Measurements from ENCODE around the gene SSH2.
"Not testable (repeated sequence)": the region's sequence is repeated elsewhere in the genome, so short reads cannot be mapped to it uniquely, and the experiment has no call there.

SSH2 gene

GRCh38 chr17:29652976-29653375, 277.1 kb downstream of the SSH2 start:
- DNase-seq: no peak

- not testable (repeated sequence) for DNase-seq
Observed at GRCh38 chr17:29651913-29652312, 278.1 kb downstream of the SSH2 start.

GRCh38 chr17:29650396-29650795, 279.6 kb downstream of the SSH2 start:
- no peak for DNase-seq

GRCh38 chr17:29649359-29649758, 280.7 kb downstream of the SSH2 start:
- no peak for DNase-seq

- no peak for DNase-seq
Observed at GRCh38 chr17:29648005-29648404, 282.0 kb downstream of the SSH2 start.

GRCh38 chr17:29645515-29646051, 284.4 kb downstream of the SSH2 start:
- DNase-seq: no peak

GRCh38 chr17:29643817-29644160, 286.2 kb downstream of the SSH2 start:
- DNase-seq: no peak

GRCh38 chr17:29642171-29642611, 287.8 kb downstream of the SSH2 start:
- DNase-seq: no peak

GRCh38 chr17:29640981-29641642, 288.9 kb downstream of the SSH2 start:
- DNase-seq: no peak

- no peak for DNase-seq
Observed at GRCh38 chr17:29640413-29640812, 289.6 kb downstream of the SSH2 start.

GRCh38 chr17:29633886-29634285, 296.1 kb downstream of the SSH2 start:
- no peak for DNase-seq

GRCh38 chr17:29630630-29631193, 299.3 kb downstream of the SSH2 start:
- no peak for DNase-seq

- no peak for DNase-seq
Observed at GRCh38 chr17:29629839-29630238, 300.2 kb downstream of the SSH2 start.

- DNase-seq: no peak
Observed at GRCh38 chr17:29628644-29629043, 301.4 kb downstream of the SSH2 start.

- DNase-seq: no peak
Observed at GRCh38 chr17:29627951-29628350, 302.1 kb downstream of the SSH2 start.

GRCh38 chr17:29625037-29625750, 304.8 kb downstream of the SSH2 start:
- no peak for DNase-seq

- no peak for DNase-seq
Observed at GRCh38 chr17:29624586-29624985, 305.4 kb downstream of the SSH2 start.

- no peak for DNase-seq
Observed at GRCh38 chr17:29623283-29623647, 306.8 kb downstream of the SSH2 start.

- peak; percentile 32 for DNase-seq
Observed at GRCh38 chr17:29622337-29623282, 307.4 kb downstream of the SSH2 start, which contains the start of gene CORO6. CORO6 (minus strand) TSS chr17:29622912; CDS start chr17:29621421, 1,491 bp downstream.

- DNase-seq: no peak
Observed at GRCh38 chr17:29621751-29622194, 308.3 kb downstream of the SSH2 start.

GRCh38 chr17:29620779-29621500, 309.1 kb downstream of the SSH2 start:
- no peak for DNase-seq

- DNase-seq: no peak
Observed at GRCh38 chr17:29620271-29620670, 309.8 kb downstream of the SSH2 start.

Measured in activated gamma-delta T cell (primary cell).